Measurements from ENCODE around the gene SERPINB1. TPM values are rescaled to one million over a fixed set of nuclear protein-coding genes. Genes with fewer than 3 reads are reported as not detected.
A peak's percentile ranks its signal among the peaks of the same experiment; 100 is the strongest.

Gene SERPINB1
- total and polyA plus RNA-seq, 2 donors (not counting 3 experiments of a cell fraction or from before 2014, with no cell fraction given): 6.7 to 24.0 TPM

DNA sequence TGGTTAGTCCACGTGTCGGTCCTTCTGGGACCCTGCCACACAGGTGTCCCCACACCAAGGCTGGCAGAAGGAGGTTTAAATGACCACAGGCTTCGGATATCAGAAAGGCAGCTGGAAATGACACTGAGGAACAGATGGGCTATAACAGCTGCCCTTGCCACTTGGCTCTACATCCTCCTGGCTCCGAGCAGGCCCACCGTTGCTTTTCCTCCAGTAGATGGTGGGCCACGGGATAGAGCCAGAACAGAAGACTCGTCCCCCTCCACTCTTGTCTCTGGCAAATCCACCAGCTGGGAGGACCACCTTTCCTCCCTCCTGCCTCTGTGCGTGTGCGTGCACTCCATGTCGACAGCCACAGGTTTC, 58.9 kb downstream of the SERPINB1 start:
- no peaks in the 10 kb centered on the region for H3K27me3 ChIP-seq (ENCODE audit: control insufficient read depth in 2 of 2, insufficient read depth in 2 of 2, low read length in 2 of 2)
- peaks cover 38% of the 10 kb centered on the region for H3K79me2 ChIP-seq (ENCODE audit: control insufficient read depth, insufficient read depth, low read length)
- intact Hi-C loops (cut with micrococcal nuclease): loop anchor here (1.0 kb wide), 1 partner anchor 16 kb away; no protein-coding TSS in a partner anchor
- H3K27ac ChIP-seq (ENCODE audit: insufficient read depth, low read depth, low read length): peak overlapping the region; percentile 8
- no peak overlapping the region for H3K9ac ChIP-seq (replicated peaks; ENCODE audit: extremely low read depth, insufficient read depth, low read length)
- no peaks in the 10 kb centered on the region for H3K9me1 ChIP-seq (replicated peaks; ENCODE audit: control insufficient read depth, extremely low read depth, insufficient read depth, low read length)
- peaks cover 0 to 24% of the 10 kb centered on the region in 2 experiments for H3K36me3 ChIP-seq (ENCODE audit: control insufficient read depth in 2 of 2, extremely low read depth in 1 of 2, insufficient read depth in 2 of 2, low read length in 2 of 2)
- TF ChIP-seq POLR2A (IDR thresholded peaks at IDR 0.05; ENCODE audit: low read depth, low read length) (no peak), POLR2AphosphoS5 (IDR thresholded peaks at IDR 0.05; ENCODE audit: insufficient read depth, low read depth, low read length) (no peak), FOS (IDR thresholded peaks at IDR 0.05; ENCODE audit: borderline replicate concordance, insufficient read depth, low read length) (no peak), MYC (IDR thresholded peaks at IDR 0.05; ENCODE audit: low read depth, low read length) (no peak), JUN (IDR thresholded peaks at IDR 0.05; ENCODE audit: borderline replicate concordance, insufficient read depth, insufficient read length, low read depth) (no peak), GATA2 (IDR thresholded peaks at IDR 0.05; ENCODE audit: insufficient read depth, insufficient read length, low read depth, low read length) (no peak), EZH2 (IDR thresholded peaks at IDR 0.05; ENCODE audit: borderline replicate concordance, low read depth, low read length, severe bottlenecking) (no peak)
- TF ChIP-seq, protein P1, sequence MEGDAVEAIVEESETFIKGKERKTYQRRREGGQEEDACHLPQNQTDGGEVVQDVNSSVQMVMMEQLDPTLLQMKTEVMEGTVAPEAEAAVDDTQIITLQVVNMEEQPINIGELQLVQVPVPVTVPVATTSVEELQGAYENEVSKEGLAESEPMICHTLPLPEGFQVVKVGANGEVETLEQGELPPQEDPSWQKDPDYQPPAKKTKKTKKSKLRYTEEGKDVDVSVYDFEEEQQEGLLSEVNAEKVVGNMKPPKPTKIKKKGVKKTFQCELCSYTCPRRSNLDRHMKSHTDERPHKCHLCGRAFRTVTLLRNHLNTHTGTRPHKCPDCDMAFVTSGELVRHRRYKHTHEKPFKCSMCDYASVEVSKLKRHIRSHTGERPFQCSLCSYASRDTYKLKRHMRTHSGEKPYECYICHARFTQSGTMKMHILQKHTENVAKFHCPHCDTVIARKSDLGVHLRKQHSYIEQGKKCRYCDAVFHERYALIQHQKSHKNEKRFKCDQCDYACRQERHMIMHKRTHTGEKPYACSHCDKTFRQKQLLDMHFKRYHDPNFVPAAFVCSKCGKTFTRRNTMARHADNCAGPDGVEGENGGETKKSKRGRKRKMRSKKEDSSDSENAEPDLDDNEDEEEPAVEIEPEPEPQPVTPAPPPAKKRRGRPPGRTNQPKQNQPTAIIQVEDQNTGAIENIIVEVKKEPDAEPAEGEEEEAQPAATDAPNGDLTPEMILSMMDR (IDR thresholded peaks at IDR 0.05; ENCODE audit: extremely low read depth in 1 of 2, insufficient read depth in 1 of 2, low read depth in 1 of 2, low read length in 2 of 2): no peak
- TF ChIP-seq, protein P2, sequence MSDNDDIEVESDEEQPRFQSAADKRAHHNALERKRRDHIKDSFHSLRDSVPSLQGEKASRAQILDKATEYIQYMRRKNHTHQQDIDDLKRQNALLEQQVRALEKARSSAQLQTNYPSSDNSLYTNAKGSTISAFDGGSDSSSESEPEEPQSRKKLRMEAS (IDR thresholded peaks at IDR 0.05; ENCODE audit: insufficient read depth, insufficient read length): no peak
- dilution Hi-C loops (cut with MboI; ENCODE audit: extremely low pct_ligation_motif_present, low sequenced_read_pairs): no loop called here
- no peaks in the 10 kb centered on the region for H4K20me1 ChIP-seq (replicated peaks; ENCODE audit: control insufficient read depth, extremely low read depth, insufficient read depth, low read length)
- FAIRE-seq (no peak), DNase-seq (ENCODE audit: low read depth, low spot score) (no peak)
- no peak overlapping the region for H3K4me2 ChIP-seq (ENCODE audit: insufficient read depth, low read length)
- H3K9me3 ChIP-seq (replicated peaks; ENCODE audit: control insufficient read depth, insufficient read depth, low read length): no peaks in the 10 kb centered on the region
- no peak overlapping the region for H3K4me3 ChIP-seq (replicated peaks in 1 of 3; ENCODE audit: insufficient read depth in 1 of 3, low read depth in 1 of 3, low read length in 3 of 3)
- peaks cover 23% of the 10 kb centered on the region for H3K4me1 ChIP-seq (ENCODE audit: control insufficient read depth, extremely low read depth, insufficient read depth, low read length)
- no peak overlapping the region for H2AFZ ChIP-seq (ENCODE audit: low read depth, low read length)
- BruUV-seq (replicated peaks): no TSS peak
- CTCF ChIA-PET: interaction anchor here (0.5 to 2.8 kb wide), 11 partner anchors 8 to 506 kb away, joined by 3 to 54 read pairs (median 5); partner anchors contain the start of genes SERPINB1 and WRNIP1
- POLR2A ChIA-PET: interaction anchor here (1.8 to 2.5 kb wide), 2 partner anchors 14 to 18 kb away, joined by 8 to 12 read pairs; partner anchors contain the start of gene WRNIP1

Data from endothelial cell of umbilical vein (primary cell).